ENCODE data around the gene CLCNKB.

Gene CLCNKB

DNA sequence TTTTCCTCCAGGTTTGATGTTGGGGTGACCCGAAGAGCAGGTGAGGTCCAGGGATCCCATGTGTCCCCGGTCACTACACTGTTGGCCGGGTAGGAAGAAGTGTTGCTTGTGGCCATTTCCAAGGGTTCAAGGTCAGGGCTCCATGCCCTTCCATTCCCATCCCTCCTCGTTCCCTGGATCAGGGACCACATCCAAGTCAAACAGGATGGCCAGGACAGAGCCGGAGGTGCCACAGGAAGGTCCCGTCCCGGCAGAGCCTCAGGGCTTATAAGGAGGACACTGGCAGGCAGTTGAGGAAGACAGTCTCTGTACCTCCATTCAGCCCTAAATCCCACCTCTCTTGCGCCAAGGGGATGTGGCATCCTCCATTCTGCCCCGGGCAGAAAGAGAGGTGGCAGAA is 51.9 kb downstream of the CLCNKB start:
- DNase-seq (ENCODE audit: low read depth) = no peak

DNA sequence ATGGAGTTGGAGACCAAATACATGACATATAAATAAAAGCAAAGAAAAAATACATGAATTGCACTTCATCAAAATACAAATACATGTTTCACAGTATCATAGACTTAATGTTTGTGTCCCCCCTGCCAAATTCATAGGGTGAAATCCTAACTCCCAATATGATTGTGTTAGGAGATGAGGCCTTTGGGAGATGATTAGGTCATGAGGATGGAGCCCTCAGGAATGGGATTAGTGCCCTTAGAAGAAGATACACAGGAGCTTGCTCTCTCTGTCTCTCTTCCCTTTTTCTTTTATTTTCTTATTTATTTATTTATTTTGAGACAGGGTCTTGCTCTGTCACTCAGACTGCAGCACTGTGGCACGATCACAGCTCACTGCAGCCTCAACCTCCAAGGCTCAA is 55.8 kb downstream of the CLCNKB start:
- DNase-seq (ENCODE audit: low read depth) = no peak

DNA sequence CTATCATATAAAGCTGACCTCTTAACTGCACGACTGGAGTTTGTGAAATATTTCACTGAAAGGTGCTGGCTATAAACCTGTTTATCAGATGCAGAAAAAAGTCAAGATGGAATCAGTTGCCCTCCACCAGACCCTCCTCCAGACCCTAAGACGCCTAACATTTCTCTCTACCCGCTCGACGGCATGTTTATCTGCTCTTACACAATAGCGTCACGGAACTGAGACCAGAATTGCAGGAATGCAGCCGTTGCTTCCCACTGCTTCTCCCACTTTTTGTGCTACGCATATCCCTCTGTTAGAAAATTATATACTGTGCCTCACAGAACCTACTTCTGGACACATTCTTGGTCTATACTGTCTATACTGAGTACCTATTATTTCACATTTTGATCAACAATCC is 58.0 kb downstream of the CLCNKB start:
- DNase-seq (ENCODE audit: low read depth) = no peak

All from GM04504 (cell line).